ENCODE results near the gene SLC39A13.

The SLC39A13 gene

DNA sequence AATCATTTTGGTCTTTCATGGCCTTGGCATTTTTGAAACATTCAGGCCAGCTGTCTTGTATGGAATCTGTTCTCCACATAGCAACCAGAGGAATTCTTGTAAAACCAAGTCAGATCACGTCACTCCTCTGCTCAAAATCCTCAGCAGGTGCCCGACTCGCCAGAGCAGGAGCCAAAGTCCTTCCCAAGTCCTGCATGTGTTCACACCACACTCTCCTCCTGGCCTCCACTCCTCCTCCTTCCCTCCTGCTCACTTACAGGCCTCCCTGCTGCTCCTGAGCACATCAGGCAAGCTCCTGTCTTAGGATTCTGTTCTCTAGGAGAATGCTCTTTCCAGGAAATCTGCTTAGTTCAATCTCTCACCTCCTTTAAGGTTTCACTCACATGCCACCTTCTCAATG, 24.8 kb downstream of the SLC39A13 start:
- no peak for DNase-seq

DNA sequence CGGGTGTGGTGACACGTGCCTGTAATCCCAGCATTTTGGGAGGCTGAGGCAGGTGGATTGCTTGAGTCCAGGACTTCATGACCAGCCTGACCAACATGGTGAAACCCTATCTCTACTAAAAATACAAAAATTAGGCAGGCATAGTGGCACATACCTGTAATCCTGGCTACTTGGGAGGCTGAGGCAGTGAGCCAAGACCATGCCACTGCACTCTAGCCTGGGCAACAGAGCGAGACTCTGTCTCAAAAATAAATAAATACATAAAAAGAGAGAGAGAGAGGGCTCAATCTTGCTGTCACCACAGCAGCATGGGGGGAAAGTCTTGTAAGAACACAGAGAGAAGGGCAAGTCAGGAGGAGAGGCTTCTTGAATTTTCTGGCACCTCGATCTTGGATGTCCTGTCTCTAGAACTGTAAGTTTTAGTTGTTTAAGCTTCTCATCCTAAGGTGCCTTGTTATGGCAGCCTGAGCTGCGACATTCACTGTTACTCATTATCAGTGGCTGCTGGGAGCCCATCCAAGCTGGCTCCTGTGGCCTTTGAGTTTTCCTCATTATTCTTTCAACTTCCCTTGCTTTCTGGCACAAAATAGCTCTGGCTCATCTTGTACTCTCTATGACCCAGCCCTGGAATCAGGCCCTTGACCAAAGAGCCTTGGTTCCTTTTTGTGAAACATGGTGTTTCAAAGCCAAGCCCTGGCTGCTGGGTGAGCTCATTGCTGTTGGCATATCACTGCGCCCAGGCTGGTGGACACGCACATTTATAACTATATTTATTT, 25.8 kb downstream of the SLC39A13 start:
- no peak for DNase-seq

DNA sequence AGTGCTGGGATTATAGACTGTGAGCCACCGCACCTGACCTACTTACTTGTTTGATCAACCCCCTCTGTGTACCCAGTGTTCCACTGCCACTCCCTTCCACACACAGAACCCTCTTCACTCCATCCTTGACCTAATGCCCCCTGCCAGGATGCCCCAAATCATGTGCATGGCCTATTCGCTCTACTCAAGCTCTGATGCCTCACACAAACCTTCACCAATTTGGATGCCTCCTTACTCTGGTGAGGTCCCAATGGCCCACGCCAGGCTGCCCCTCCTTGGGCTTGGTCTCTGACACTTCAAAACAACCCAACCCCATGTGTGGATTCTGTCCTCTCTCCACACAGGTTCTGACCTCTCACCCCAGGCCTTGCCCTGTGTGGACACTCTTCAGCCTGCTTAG, 27.3 kb downstream of the SLC39A13 start:
- DNase-seq, result no peak

DNA sequence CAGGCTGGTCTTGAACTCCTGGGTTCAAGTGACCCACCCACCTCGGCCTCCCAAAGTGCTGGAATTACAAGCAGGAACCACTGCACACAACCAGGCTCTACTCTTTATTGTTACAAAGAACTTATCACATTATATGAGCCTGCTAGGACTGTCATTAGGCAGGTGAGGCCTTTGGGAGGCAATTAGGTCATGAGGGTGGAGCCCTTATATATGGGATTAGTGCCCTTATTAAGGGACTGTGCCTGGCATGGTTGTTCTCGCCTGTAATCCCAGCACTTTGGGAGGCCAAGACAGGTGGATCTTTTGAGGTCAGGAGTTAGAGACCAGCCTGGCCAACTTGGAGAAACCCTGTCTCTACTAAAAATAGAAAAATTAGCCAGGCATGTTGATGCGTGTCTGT, 28.3 kb downstream of the SLC39A13 start:
- no peak for DNase-seq

DNA sequence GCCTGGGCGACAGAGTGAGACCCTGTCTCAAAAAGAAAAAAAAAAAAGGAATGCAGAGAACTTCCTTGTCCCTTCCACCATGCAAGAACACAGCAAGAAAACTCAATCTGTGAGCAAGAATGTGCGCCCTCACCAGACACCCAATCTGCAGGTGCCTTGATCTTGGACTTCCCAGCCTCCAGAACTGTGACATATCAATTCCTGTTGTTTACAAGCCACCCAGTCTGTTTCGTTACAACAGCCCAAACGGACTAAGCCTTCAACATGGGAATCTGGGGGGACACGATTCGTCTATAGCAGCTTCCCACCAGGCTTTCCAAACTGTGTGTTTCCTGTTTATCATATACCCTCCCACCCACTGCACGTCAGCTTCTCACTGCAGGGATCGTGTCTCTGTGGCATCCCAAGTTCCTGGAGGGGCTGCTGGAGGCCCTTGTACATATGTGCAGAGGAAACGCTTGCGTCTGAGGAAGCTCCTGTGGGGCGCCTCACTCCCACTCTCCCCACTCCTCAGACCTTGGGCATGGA, 28.9 kb downstream of the SLC39A13 start:
- DNase-seq, result no peak

DNA sequence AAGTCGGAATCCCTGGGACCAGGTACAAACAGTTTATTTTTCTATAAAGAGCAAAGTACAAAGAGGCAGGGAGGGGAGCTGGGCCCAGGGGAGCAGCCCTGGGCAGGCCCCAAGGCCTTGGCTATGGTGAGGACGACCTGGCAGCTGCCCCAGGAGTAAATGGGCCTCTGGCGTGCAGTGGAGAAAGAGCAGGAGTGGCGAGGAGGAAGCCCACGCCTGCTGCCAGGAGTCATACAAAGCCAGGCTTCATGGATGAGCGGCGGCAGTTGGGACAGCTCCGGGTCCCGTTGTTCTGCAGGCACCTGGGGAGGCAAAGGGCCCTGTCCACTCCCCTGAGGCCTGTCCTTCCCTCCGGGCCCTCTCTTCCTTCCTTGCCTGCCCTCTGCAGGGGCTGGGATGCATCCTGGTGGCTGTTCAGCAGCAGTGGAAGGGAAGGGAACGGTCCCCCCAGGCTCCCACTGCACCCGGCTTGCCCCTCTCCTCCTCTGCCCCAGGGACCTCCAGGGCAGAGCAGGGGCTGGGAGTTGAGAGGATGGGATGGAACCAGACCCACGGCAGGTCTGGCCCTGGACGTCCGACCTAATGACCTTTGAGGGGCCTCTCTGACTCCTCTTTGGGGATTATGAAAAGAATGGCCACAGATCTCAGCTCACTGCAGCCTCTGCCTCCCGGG, 29.5 kb downstream of the SLC39A13 start:
- no peak for DNase-seq

DNA sequence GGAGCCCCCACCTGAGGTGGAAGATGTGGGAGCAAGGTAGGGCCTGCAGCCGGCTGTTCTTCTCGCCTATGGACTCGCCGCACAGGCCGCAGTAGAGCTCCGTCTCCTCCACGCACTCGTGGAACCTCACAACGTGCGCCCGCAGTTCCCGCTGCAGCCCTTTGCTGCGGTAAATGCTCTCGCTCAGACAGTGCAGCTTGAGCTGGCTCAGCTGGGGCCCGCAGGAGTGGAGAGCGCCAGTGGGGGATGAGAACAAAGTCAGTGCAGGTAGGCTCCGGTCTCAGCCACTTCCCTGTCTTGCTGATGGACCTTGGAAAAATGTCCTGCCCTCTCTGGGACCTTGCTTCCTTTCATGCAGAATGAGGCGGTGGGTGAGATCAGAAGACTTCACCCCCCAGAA, 30.3 kb downstream of the SLC39A13 start:
- no peak for DNase-seq

DNA sequence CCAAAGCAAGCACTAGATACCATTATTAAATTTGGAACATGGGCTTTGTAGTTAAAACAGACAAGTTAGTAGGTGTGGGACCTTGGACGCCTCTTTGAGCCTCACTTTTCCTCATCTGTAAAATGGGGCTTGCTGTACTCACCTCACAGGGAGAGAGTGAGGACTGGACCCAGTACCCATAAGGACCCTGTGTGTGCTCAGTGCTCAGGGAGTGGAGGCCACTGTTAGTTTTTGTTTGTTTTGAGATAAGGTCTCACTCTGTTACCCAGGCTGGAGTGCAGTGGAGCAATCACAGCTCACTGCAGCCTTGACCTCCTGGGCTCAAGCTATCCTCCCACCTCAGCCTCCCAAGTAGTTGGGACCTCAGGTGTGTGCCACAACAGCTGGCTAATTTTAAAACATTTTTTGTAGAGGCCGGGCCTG, 31.7 kb downstream of the SLC39A13 start:
- no peak for DNase-seq

DNA sequence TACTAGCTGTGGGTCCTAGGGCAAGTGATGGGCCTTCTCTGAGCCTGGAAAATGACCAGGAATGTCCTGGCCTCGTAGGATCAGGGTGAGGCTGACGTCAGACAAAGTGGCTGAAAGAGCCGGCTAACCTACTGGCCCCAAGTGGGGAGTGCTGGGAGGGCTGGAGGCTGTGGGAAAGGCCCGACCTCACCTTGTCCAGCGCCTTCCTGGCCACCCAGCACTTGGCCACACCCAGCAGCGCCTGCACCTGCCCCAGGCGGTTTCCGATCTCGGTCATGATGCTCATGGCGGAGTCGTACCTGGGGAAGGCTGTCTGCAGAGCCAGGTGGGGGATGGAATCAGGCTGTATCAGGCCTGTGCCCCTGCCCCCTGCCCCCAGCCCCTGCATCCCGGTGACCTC, 33.0 kb downstream of the SLC39A13 start:
- DNase-seq, result no peak

DNA sequence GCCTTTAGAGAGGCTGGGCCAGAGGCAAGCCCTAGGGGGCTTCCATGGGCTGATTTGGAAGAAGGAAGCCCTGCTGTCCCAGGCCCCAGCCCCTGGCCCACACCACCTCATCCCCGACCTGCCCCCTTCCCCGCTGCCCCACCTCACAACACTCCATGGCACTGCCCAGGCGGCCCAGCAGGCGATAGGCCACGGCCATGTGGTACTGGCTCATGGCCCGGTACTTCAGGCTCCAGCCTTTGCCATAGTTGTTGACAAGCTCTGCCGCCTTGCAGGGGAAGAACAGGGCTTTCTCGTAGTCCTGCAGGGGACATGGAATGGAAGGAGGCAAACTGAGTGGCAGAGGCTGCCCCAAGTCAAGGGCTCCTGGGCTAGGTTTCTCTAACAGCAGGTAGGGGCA, 34.1 kb downstream of the SLC39A13 start:
- no peak for DNase-seq

DNA sequence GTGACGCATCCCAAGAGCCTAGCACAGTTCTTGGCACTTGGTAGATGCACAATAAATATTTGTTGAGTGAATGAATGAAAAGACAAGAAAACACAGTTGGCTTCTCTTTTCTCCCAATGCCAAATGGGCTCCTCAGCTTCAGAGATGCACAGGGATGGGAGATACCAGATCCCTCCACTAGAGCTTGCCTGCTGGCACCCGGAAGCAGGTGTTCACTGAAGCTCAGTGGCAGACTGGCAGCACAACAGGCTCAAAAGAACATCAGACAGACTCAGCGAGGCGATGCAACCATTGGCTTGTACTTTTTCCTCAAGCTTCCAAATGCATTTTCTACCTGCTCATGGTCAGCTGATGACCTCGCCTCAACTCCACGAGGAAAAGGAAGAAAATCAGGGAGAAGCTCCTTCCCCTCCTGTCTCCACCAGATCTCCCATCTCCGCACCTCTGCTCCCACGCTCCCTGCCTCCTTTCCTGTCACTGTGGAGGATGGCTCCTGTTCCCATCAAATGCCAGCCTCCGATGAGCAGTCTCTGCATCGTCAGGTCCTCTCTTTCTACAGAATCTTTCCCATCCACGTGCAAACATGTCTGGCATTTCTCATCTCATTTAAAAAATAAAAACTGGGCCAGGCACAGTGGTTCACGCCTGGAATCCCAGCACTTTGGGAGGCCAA, 34.8 kb downstream of the SLC39A13 start:
- no peak for DNase-seq

DNA sequence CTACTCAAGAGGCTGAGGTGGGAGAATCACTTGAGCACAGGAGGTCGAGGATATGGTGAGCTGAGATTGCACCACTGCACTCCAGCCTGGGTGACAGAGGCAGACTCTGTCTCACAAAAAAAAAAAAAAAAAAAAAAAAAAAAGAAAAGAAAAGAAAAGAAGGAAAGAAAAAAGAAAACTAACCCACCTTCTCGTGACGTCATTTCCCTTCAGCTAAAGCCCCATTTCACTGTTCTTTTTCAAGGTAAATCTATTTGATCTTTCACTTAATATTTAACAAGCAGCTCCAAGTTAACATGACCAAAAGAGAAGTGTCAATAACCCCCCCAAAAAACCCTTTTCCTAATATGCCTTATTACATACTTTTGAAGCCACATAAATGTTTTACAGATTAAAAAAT, 35.4 kb downstream of the SLC39A13 start:
- no peak for DNase-seq

DNA sequence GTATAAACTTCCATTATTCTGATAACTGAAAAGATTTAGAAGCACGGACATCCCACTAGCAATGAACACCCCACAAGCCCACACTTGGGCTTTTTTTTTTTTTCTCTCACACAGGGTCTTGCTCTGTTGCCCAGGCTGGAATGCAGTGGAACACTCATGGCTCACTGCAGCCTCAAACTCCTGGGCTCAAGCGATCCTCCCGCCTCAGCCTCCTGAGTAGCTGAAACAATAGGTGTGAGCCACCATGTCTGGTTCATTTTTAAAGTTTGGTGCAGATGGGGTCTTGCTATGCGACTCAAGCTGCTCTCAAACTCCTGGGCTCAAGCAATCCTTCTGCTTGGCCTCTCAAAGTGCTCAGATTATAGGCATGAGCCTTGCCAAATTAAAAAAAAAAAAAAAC, 37.5 kb downstream of the SLC39A13 start:
- DNase-seq, result no peak

DNA sequence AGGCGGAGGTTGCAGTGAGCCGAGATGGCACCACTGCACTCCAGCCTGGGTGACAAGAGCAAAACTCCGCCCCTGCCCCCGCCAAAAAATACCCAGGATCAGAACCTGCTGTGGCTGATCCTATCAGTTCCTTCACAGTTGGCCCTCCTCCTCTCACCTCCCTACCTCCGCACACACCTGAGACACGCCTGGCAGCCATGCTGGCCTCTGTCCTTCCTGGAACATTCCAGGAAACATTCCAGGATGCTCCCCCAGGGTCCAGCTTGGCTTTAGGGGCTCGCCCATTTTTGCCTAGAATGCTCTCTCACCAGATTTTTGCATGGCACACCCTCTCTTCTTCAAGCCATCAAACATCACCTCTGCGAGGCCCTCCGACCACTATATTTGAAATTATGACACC, 38.4 kb downstream of the SLC39A13 start:
- no peak for DNase-seq

DNA sequence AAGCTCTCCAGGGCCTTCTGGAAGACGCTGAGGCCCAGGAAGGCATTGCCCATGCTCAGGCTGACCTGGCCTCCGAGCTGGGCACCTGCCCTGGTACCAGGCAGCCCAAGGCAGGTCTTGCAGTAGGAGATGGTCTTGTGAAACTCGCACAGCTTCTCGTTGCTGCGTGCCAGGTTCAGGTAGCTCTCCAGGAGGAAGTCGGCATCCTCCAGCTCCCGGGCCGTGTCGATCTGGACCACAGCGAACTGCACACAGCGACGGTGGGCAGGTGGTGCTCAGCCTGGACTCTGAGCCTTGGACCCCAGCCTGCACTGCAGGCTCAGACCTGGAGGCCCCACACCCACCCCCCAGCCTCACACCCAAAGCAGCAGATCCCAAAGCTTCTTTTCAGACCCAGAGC, 39.5 kb downstream of the SLC39A13 start:
- no peak for DNase-seq

DNA sequence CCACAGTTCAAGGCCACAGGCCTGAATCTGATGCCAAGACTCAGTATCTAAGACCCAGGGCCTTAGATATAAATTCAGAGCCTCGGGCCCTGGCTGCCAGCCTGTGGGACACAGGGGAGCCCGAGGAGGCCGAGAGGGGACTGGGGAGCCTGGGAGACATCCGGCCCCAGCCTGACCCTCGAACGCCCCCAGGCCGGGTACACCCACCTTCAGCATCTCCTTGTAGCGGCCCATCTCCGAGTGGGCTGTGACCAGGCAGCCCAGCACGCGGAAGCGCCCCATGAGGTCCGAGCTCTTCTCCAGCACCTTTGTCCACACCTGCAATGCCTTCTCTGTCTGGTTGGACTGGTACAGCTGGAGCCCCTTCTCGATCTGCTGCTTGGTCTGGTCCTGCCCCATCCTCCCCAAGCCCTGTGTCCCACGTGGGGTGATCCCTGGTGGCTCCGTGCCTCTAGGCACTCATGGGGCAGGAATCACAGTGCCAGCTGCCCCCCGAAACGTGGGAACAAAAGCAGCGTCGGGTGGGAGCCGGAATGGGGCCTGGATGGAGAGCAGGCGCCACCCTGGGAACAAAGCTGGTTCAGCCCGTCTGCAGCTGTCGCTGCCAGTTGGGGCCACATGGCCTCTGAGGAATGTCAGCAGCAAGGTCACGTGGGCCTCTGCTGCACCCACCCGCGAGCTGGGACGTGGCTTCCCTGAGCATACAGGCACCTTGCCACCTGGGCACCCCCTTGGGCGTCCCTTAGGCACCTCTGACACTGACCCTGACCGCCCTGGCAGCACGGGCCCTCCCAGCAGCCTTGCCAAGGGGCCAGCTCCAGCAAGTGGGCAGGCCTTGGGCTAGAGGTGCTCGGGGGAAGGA, 40.4 kb downstream of the SLC39A13 start, which contains the start of gene RAPSN:
Gene RAPSN (minus strand): TSS at position 571 of the 862 bp plus-strand sequence. CDS start 172 bp downstream, at position 399.
- DNase-seq, result no peak

DNA sequence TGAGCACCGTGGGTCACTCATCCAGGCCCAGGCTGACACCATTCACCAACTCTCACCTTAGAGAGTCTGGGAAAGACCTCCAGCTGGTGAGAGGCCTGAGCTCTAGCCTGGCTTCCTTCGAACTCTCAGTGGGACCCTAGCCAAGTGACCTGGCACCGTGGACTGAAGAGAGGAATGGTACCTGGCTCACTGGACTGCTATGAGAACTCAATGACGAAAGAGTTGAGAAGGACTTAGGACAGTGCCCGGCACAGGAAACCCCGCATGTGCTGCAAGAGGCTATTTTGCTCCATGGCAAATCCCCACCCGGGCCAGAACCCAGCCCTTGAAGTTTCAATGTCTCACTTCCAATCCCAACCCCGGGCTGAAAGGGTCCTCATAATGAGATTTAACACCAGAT, 41.2 kb downstream of the SLC39A13 start:
- no peak for DNase-seq

DNA sequence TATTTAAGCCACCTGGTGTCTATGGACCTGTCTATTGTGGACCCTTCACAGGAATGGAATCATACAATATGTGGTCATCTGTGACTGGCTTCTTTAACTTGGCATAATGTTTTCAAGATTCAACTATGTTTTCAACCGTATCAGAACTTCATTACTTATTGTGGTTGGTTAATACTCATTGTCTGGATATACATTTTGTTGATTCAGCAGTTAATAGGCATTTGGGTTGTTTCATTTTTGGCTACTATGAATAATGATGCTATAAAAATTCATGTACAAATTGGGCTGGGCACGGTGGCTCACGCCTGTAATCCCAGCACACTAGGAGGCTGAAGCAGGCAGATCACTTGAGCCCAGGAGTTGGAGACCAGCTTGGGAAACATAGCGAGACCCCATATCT, 43.0 kb downstream of the SLC39A13 start:
- no peak for DNase-seq

DNA sequence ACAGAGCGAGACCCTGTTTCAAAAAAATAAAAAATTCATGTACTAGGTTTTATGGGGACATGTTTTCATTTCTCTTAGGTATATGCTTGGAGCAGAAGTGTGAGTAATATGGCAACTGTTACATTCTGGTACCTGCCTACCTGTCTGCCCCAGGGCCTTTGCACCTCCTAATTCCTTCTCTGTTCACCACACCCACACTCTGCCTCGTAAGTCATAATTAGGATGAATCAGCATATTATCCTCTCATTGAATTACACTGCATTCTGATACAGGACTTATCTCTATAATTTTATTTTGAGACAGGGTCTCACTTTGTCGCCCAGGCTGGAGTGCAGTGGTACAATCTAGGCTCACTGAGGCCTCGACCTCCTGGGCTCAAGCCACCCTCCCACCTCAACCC, 43.6 kb downstream of the SLC39A13 start:
- no peak for DNase-seq

DNA sequence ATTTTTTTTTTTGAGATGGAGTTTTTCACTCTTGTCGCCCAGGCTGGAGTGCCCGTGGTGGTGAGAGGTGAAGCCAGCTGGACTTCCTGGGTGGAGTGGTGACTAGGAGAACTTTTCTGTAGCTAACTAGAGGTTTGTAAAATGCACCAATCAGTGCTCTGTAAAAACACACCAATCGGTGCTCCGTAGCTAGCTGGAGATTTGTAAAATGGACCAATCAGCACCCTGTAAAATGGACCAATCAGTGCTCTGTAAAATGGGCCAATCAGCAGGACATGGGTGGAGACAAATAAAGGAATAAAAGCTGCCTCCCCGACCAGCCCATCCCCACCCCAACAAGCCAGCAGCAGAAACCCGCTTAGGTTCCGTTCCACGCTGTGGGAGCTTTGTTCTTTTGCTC, 45.0 kb downstream of the SLC39A13 start:
- DNase-seq, result no peak

DNA sequence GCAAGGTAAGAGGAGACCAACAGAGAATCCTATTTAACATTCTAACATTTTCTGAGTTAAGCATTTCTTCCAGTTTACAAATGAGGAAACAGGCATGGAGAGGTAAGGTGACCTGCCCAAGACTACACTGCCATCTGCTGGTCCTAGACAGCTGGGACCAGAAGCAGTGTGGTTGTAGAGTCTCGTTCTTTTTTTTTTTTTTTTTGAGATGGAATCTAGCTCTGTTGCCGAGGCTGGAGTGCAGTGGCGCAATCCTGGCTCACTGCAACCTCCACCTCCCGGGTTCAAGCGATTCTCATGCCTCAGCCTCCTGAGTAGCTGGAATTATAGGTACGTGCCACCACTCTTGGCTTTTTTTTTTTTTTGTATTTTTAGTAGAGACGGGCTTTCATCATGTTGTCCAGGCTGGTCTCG, 45.9 kb downstream of the SLC39A13 start:
- peak; percentile 87 for DNase-seq

DNA sequence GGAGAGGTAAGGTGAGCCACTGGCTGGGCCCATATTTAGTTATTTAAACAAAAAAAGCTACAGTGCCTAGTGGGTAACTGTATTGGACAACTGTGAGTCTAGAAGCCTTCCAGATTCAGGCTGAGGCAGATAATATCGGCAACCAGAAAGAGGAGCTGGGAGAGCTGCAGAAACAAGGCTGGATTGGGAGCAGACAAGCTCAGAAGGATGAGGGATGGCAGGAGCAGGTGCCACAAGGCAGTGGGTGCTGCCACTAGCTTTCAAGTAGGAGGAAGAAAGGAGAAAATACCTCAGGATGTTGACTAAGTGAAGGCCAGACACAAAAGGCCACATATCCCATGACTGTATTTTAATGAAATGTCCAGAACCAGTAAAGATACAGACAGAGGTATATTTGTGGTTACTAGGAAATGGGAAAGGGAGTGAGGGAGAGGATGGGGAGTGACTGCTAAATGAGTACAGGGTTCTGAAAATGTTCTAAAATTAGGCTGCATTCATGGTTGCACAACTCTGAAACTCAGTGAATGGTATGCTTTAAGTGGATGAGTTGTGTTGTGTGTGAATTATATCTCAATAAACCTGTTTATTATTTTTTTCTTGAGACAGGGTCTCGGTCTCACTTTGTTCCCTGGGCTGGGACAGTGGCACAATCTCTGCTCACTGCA, 52.3 kb downstream of the SLC39A13 start:
- peak; percentile 47 for DNase-seq

All from MV-4-11 (cell line).